Activated B cell treated with CpG ODN at 0.5 μM for 24 hours (primary cell): ENCODE measurements around the gene GPRC5C. TPM values are rescaled to one million over a fixed set of nuclear protein-coding genes. Genes with fewer than 3 reads are reported as not detected.

ENCODE experiments used
- ATAC-seq: fragments of 200-7000 bp; cut with Tn5 transposase; one replicate; pipeline ENCODE4 v1.10.0; 2021; ENCODE audit warnings: low read depth, mild to moderate bottlenecking, moderate library complexity
- CTCF ChIA-PET: fragments of 350-600 bp; sonication (Branson Sonifier 250); formaldehyde crosslinking; loops from one replicate; lab custom pipeline; 2021; ENCODE audit warnings: antibody characterized with exemption; lab: Charles Lee
- POLR2A ChIA-PET: fragments of 350-600 bp; sonication (Branson Sonifier 250); formaldehyde crosslinking; loops from one replicate; lab custom pipeline; 2021; ENCODE audit warnings: antibody characterized with exemption; lab: Charles Lee
- DNase-seq: peaks from one replicate; pipeline ENCODE4 v3.0.0; 2022
- H3K27ac Mint-ChIP-seq: one replicate; pipeline ENCODE4 v1.8.0; 2020; ENCODE audit warnings: mixed read lengths
- H3K27me3 Mint-ChIP-seq: one replicate; pipeline ENCODE4 v1.8.0; 2021; ENCODE audit warnings: mixed read lengths
- H3K36me3 Mint-ChIP-seq: one replicate; pipeline ENCODE4 v1.8.0; 2021; ENCODE audit warnings: low read depth, mixed read lengths
- H3K4me1 Mint-ChIP-seq: one replicate; pipeline ENCODE4 v1.8.0; 2021; ENCODE audit warnings: mixed read lengths
- H3K4me3 Mint-ChIP-seq: one replicate; pipeline ENCODE4 v1.8.0; 2020; ENCODE audit warnings: mild to moderate bottlenecking, mixed read lengths
- H3K9me3 Mint-ChIP-seq: one replicate; pipeline ENCODE4 v1.8.0; 2020; ENCODE audit warnings: mixed read lengths
- intact Hi-C: fragments of 100-400 bp; cut with micrococcal nuclease; formaldehyde crosslinking; loops from one replicate; pipeline ENCODE4 v1.15.1; 2024
- total RNA-seq: library from RNA; stranded (reverse); gene quantifications from 2 replicates; pipeline ENCODE4 v1.2.3, GENCODE V29; 2022
- TF ChIP-seq, protein P1 (sequence below): fragments of 200-600 bp; IDR thresholded peaks from one replicate; pipeline ENCODE4 v1.8.0; 2022; ENCODE audit warnings: antibody characterized with exemption, mild to moderate bottlenecking

Gene GPRC5C
- total RNA-seq, 1 donor from 2014 or later = 17.0 TPM

DNA sequence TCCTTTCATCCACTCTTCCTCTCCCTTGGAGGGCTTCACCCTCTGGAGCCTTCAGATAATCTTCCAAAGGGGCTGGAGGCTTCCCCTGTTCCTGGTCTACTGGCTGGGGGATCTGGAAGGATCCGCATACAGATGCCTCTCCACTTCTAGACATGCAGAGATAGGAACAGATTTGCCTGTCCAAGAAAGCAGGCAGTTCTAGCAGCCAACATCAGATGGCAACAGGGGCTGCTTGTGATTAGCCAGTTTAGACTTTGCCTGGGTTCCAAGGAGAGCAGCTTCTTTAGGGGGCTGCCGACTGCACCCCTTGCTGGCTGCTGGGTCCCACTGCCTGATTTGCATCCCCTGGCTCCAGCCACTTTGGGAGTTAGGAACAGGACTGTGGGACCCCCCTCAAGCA is 28.4 kb downstream of the GPRC5C start:
- DNase-seq (no peak), ATAC-seq (no peak)
- intact Hi-C loops = no loop called here
- Mint-ChIP-seq H3K4me3 (no peak overlapping the region), H3K4me1 (peaks cover 19% of the 10 kb centered on the region), H3K9me3 (no peaks in the 10 kb centered on the region), H3K27ac (no peak overlapping the region), H3K27me3 (peaks cover 6% of the 10 kb centered on the region), H3K36me3 (no peaks in the 10 kb centered on the region)
- ChIA-PET CTCF (interaction anchor here (0.6 to 6.6 kb wide), 3 partner anchors 72 to 91 kb away, joined by 3 to 100 read pairs (median 55); partner anchors contain the start of gene GPR142), POLR2A (no interaction called here)
- TF ChIP-seq, protein P1, sequence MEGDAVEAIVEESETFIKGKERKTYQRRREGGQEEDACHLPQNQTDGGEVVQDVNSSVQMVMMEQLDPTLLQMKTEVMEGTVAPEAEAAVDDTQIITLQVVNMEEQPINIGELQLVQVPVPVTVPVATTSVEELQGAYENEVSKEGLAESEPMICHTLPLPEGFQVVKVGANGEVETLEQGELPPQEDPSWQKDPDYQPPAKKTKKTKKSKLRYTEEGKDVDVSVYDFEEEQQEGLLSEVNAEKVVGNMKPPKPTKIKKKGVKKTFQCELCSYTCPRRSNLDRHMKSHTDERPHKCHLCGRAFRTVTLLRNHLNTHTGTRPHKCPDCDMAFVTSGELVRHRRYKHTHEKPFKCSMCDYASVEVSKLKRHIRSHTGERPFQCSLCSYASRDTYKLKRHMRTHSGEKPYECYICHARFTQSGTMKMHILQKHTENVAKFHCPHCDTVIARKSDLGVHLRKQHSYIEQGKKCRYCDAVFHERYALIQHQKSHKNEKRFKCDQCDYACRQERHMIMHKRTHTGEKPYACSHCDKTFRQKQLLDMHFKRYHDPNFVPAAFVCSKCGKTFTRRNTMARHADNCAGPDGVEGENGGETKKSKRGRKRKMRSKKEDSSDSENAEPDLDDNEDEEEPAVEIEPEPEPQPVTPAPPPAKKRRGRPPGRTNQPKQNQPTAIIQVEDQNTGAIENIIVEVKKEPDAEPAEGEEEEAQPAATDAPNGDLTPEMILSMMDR = no peak

DNA sequence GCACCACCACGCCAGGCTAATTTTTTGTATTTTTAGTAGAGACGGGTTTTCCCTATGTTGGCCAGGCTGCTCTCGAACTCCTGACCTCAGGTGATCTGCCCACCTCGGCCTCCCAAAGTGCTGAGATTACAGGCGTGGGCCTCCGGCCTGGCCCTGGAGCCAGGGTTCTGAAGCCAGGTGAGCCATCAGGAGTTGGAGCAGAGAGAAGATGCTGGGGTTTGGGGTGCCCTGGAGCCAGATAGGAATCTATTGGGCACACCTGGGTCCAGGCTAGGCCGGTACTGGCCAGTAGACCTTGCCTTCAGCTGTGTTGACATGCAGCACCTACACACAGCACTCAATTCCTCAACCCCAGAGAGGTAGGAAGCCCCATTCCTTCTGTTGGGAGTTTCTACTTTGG is 29.1 kb downstream of the GPRC5C start:
- TF ChIP-seq, protein P1 = no peak
- H3K36me3 Mint-ChIP-seq = no peaks in the 10 kb centered on the region
- H3K27me3 Mint-ChIP-seq = peaks cover 6% of the 10 kb centered on the region
- H3K27ac Mint-ChIP-seq = no peak overlapping the region
- intact Hi-C loops = no loop called here
- ChIA-PET POLR2A (no interaction called here), CTCF (no interaction called here)
- H3K4me3 Mint-ChIP-seq = no peak overlapping the region
- DNase-seq (no peak), ATAC-seq (no peak)
- peaks cover 19% of the 10 kb centered on the region for H3K4me1 Mint-ChIP-seq
- H3K9me3 Mint-ChIP-seq = no peaks in the 10 kb centered on the region

DNA sequence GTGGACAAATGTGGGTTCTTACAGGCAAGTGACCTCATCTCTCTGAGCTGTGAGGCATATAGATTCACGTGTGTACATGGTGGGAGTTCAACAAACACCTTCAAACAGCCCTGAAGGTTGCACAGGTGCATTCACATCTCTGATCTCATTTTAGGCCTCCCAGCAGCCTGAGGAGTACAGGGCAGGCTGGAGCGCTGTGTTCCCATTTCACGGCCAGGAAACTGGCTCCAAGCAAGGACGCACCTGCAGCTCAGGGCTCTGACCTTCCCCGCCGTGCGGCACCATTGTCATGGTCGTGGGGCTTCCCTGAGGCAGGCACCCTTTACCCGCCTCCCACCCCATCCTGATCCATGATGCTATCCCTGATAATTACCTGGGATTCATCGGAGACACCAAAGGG is 29.7 kb downstream of the GPRC5C start:
- Mint-ChIP-seq H3K36me3 (no peaks in the 10 kb centered on the region), H3K27ac (no peak overlapping the region)
- POLR2A ChIA-PET = no interaction called here

DNA sequence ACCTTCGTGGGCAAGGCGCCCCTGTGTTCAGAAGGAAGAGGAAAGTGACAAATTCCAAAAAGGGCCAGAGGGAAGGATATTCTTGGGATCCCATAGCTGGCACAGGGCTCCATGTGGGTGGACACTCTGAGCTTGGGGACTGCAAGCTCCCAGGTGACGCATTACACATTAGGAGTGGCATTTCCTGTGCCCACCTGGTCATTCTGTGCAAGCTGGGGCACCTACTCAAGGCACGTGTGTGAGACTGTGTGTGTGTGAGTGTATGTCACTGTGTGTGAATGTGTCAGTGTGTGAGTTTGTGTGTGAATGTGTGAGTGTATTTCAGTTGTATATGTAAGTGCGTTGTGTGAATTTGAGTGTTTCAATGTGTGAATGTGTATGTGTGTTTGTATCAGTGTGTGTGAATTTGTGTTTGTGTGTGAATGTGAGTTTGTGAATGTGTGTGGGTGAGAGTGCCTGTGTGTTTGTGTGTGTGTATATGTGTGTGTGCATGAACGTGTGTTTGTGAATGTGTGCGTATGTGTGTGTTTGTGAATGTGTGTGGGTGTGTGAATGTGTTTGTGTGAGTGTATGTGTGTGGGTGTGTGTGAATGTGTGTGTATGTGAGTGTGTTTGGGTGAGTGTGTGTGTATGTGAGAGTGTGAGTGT is 33.0 kb downstream of the GPRC5C start:
- H3K27ac Mint-ChIP-seq = no peak overlapping the region
- H3K4me1 Mint-ChIP-seq = peaks cover 22% of the 10 kb centered on the region
- TF ChIP-seq, protein P1 = no peak
- H3K27me3 Mint-ChIP-seq = peaks cover 2% of the 10 kb centered on the region
- CTCF ChIA-PET = interaction anchor here (0.8 kb wide), 1 partner anchor 85 kb away, joined by 3 read pairs; no protein-coding TSS in a partner anchor
- intact Hi-C loops = no loop called here
- no peaks in the 10 kb centered on the region for H3K36me3 Mint-ChIP-seq
- DNase-seq (no peak), ATAC-seq (no peak)
- H3K9me3 Mint-ChIP-seq = no peaks in the 10 kb centered on the region
- no peak overlapping the region for H3K4me3 Mint-ChIP-seq
- POLR2A ChIA-PET = no interaction called here

More for the DNA sequence above, 29.7 kb downstream of the GPRC5C start:
- CTCF ChIA-PET = no interaction called here
- Mint-ChIP-seq H3K27me3 (peaks cover 6% of the 10 kb centered on the region), H3K4me1 (peaks cover 19% of the 10 kb centered on the region), H3K4me3 (no peak overlapping the region), H3K9me3 (no peaks in the 10 kb centered on the region)
- TF ChIP-seq, protein P1 = no peak
- ATAC-seq (no peak), DNase-seq (no peak)
- intact Hi-C loops = no loop called here

DNA sequence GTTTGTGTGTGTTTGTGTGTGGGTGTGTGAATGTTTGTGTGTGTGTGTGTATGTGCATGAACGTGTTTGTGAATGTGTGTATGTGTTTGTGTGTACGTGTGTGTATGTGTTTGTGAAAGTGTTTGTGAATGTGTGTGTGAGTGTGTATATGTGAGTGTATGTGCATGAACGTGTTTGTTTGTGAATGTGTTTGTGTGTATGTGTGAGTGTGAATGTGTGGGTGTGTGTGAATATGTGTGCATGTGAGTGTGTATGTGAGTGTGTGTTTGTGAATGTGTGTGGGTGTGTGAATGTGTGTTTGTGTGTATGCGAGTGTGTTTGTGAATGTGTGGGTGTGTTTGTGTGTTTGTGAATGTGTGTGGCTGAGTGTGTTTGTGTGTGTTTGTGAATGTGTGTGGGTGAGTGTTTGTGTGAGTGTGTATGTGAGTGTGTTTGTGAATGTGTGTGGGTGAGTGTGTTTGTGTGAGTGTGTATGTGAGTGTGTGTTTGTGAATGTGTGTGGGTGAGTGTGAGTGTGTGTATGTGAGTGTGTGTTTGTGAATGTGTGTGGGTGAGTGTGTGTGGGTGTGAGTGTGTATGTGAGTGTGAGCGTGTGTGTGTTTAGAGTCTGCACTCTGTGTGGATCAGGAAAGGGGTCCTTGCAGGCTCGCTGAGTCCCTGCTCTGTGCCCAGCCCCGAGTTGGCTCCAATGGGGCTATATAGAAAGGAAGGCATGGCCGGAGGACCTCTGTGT is 33.7 kb downstream of the GPRC5C start:
- peaks cover 6% of the 10 kb centered on the region for H3K27me3 Mint-ChIP-seq
- no peak for DNase-seq

More for the DNA sequence above, 33.7 kb downstream of the GPRC5C start:
- TF ChIP-seq, protein P1 = no peak
- no peaks in the 10 kb centered on the region for H3K36me3 Mint-ChIP-seq
- ChIA-PET CTCF (no interaction called here), POLR2A (interaction anchor here (0.9 kb wide), 1 partner anchor 63 kb away, joined by 3 read pairs; no protein-coding TSS in a partner anchor)
- no peak for ATAC-seq
- H3K4me3 Mint-ChIP-seq = no peak overlapping the region
- intact Hi-C loops = loop anchor here (2.0 kb wide), 1 partner anchor 67 kb away; no protein-coding TSS in a partner anchor
- no peak overlapping the region for H3K27ac Mint-ChIP-seq
- H3K4me1 Mint-ChIP-seq = peaks cover 22% of the 10 kb centered on the region
- H3K9me3 Mint-ChIP-seq = no peaks in the 10 kb centered on the region
